HL-60/S4 treated with retinoic acid at 250 ng/mL for 4 days and 3 days (cell line): Measurements from ENCODE around the gene MARK2.

ENCODE experiments used
- in situ Hi-C: fragments of 300-500 bp; cut with MboI; formaldehyde crosslinking; loops from 2 replicates; pipeline ENCODE4 v1.7.0; 2022; ENCODE audit warnings: low sequenced_read_pairs

Gene MARK2

DNA sequence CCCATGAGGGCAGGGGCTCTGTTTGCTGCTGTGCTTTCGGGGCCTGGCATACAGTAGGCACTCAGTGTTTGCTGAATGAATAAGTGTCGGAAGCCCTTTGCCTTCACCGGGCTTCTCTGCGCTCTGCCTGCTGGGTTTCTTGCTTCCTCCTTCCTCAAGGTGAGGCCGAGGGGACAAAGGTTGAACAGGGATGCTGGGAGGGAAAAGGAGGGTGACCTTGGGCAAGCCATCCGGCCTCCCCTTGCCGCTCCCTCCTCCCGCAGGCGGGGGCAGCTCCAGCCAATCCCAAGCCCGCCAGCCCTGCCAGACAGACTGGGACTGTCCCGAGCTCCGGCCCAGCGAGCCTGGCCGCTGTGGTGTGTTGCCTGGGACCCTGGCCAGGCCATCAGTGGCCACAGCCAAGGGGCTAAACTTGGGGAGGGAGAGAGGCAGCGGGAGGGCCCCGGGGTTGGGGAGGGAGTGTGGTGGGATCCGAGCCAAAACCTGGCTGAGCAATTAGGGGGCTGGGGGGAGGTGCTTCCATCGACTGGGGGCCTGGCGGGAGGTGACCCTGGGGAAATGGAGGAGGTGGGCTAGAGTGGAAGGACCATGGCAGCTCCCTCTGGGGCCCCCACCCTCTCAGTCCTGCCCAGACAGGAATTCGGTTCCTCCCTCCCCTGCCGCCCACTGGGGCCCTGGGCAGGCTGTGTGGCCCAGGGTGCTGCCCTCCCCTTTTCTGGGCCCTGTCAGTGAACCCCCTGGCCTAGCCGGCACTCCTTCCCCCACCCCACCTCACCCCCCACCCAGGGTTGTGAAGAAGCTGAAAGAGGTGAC is 81.4 kb downstream of the MARK2 start:
- in situ Hi-C loops, result no loop called here

DNA sequence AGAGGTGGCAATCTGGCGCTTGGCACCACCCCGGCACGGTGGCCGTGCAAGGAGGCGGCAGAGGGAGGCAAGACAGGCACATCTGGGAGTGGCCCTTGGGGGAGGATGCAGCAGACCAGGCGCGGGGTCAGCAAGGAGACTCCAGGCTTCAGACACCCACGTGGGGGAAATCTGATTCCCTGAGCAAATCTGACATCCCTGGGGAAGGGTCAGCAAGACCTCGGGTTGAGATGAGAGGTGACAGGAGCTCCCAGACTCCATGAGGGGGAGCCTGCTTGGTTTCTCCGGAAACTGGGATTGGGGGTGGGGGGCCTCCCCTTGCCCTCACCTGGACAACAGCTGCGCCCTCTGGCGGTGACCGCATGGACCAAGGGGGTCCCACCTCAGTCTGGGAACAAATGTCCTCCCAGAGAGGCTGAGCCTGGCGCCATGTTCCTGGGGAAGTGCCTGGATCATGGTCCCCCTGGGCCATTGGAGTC is 82.1 kb downstream of the MARK2 start:
- in situ Hi-C loops, result no loop called here

DNA sequence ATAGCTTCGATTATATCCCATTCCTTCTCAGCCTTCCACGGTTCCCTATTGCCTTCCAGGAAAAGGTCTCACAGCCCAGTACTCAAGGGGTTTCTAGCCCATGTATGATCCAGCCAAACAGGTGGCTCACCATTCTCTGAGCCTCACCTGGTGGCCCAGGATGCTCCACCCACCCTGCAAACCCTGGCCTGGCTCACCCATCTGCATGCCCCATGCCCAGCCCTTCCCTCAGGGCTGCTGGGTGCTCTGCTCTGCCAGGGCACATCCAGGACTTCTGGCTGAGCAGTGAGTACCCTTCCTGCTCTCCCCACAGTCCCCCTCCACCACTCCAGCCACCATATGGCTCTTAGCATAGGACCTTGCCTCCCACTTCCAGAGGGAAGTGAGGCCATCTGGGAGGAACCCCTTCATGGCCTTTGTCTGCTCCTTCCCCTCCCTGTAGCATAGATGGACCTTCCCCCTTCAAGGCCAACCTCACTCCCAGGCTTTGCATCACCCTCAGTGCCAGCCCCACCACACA is 83.8 kb downstream of the MARK2 start:
- in situ Hi-C loops, result no loop called here

DNA sequence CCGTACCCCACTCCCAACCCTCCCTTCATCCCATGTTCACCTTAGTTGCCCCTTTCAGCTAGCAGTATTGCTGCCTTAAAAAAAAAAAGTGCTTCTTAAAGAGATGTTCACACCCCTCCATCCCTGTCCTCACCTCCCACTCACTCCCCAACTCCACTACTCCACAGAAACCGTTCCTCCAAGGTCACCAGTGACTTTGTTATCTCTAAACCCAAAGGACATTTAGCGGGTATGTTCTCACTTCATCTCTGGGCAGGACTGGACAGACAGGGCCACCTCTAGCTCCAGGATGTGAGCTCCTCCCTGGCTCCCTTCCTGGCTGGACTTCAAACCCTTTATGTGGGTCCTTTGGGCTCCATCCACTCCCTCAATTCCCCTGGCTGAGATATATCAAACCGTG is 84.4 kb downstream of the MARK2 start:
- in situ Hi-C loops, result no loop called here

DNA sequence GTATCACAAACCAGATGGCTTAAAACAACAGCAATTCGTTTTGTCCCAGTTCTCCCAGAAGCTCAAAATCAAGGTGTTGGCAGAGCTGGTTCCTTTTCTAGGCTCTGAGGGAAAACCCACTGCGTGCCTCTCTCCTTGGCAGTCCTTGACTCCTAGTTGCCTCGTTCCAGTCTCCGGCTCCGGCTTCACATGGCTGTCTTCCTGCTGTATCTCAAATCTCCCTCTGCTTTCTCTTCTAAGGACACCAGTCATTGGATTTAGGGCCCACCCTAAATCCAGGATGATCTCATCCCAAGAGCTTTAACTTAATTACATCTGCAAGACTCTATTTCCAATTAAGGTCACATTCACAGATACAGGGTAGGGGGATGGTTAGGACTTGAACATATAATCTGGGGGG is 90.7 kb downstream of the MARK2 start:
- in situ Hi-C loops, result no loop called here

DNA sequence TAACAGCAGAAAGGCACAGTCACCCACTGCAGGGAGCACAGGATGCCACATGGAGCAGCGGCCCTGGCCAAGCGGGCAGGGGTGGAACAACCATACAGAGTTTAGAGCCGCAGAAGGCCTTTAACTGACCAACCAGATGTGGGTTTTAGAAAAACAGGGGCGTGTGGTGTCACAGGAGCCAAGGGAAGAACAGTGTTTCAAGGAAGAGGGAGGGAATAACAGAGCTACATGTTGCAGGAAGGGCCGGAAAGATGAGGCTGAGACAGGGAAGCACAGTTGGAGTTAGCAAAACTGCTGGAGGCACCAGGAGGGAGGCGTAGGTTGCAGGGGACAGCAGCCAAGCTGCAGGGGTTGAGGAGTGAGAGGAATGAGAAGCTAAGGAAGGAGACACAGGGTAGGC is 92.1 kb downstream of the MARK2 start:
- in situ Hi-C loops, result no loop called here

DNA sequence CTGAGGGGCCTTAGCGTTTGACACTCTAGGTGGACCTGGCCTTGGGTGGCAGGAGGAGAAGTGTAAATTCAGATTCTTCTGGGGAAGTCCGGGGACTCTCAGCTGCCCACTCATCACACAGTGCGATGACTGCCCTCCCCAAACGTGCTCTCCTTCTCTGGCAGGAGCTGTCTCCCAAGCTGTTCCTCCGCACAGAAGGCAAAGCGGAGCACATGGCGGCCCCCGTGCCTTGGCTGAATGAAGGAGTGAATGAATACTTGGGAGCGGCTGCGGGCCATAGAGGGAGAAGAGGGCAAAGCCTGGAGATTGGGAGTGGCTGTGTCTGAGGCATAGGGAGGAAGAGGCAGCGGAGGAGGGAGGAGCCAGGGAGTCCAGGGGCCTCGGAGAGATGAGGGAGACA is 93.0 kb downstream of the MARK2 start:
- in situ Hi-C loops, result no loop called here

DNA sequence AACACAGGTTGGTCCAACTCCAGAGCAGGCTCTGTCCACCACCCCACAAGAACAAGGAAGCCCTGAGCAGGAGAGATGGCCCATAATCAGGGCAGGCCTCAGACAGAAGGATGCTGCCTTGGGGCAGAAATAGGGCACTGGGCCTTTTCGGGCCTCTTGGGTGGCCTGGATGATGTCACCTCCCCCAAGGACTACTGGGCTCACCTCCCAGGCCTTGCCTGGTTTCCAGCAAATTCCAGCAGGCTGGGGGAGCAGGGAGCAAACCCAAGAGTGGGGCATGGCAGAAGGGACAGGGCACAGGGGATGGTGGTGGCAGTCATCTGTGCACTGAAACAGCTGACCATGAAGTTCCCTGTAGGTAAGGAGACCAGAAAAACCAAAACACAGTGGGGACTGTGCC is 94.5 kb downstream of the MARK2 start:
- in situ Hi-C loops, result no loop called here

DNA sequence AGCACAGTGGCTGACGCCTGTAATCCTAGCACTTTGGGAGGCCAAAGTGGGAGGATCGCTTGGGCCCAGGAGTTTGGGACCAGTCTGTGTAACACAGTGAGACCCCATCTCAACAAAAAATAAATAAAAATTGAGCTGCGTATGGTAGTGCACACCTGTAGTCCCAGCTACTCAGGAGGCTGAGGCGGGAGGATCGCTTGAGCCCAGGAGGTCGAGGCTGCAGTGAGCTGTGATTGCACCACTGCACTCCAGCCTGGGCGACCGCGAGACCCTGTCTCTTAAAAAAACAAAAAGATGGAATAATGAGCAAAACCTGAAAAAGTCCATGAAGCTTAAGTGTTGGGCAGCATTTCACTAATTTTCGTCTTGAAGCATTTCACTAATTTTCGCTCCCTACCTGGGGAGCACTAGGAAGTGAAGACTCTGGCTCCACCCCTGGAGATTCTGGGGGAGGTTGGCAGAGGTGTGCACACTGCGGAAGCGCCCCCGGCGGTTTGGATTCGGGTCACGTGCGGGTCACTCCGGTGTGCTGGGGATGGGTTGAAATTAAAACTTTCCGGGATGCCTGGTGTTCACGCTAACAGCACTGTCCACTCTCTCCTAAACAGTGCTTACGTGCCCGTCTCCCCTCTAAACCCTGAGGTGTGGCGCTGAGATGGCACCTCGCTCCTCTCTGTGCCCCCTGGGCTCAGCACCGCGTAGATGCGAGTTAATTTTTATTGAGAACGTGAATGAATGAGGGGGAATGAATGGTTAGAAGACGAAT is 99.0 kb downstream of the MARK2 start:
- in situ Hi-C loops, result no loop called here

DNA sequence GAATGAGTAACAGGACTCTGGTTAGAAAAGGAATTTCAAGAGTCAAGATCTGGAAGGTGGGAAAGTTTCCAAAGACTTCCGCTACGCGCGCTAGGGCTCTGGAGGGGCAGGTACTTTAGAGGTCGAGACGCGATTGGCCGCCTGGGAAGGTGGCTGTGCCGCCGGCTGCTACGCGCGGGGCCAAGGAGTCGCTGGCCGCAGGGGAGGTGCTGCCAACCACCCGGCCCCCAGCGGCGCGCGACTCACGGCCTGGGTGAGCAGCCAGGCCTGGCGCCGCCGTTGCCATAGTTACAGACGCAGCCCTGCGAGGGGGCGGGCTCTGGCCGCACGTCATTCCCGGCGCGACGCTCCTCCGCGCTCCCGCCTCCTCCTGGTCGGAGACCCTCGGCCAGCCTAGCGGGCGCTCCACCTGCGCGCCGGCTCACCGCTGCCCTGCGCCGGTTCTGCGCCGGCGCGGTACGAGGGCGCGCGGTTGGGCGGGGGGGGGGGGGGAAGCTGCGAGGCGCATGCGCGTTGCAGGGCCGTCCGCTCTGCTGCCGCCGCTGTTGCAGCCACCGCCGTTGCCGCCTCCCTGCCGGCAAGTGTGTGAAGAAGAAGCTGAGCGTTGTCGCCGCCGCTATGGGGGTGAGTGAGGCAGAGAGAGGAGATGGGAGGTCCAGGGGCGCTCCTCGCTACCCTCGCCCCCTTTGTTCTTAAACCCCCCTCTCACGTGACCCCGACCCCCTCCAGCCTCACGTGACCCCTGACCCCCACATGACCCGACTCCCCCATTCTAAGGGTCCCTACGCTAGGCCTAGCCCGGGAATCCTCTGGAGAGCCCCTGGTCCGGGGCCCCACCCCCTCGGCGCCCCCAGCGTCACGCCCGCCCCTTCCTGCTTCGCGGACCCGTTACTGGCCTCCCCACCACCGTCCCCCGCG is 99.8 kb downstream of the MARK2 start, which contains the start of gene NAA40:
Gene NAA40 (plus strand): TSS at position 524 of the 918 bp plus-strand sequence. CDS start 95 bp downstream, at position 619.
- in situ Hi-C loops, result no loop called here

DNA sequence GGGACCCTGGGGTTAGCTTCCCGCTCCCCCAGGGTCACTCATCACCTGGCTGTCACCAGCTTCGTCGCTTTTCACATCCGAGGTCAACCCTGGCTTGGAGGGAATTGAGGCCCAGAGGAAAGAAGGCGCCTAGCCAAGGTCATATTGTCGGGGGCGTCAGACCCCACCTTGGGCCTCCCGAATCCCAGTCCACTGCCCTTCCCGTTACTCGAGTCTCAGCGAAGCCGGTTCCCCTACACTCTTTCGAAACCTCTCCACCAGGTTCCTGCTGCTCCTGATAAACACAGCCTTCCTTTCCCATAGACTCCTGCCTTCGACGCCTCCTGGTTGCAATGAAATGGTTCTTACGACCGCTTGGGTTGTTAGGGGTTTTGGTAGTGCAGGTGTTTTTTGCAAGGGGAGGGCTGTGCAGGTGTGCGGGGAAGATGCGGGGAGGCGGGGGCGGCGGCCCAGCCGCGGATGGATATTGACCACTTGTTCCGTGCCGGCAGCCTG is 100.5 kb downstream of the MARK2 start:
- in situ Hi-C loops, result no loop called here

DNA sequence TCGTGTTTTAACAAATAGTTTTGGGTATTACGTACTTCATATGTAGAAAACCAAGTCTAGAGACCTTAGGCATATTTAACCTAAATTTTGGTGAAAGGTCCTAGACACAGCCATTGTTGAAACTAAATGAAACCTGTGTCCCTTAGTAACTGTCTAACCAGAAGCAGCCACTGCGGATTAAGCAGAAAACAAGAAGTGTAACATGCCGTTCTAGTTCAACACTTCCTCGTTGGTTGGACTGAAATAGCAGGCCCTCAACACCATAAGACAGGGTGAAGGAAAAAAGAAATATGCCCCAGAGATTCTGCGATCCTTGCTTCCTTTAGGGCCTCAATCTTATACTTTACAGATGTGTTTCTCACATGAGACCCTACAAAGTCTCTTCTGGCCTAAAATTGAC is 101.9 kb downstream of the MARK2 start:
- in situ Hi-C loops, result no loop called here

DNA sequence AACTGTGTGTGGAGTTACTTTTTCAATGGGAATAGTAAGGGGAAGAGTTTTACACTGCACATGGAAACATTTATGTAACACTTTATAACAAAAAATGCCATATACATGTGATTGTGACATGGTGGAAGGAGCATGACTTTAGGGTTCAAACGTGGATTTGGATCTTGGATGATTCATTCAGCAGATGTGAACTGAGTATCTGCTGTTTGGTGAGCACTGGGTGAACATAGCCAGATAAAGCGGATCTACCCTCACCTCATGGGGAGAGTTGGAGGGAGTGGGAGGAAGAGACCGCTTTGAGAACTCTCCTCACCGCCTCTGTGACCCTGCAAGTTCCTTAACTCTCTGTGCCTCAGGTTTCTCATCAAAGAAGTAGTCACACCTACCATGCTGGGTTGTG is 103.0 kb downstream of the MARK2 start:
- in situ Hi-C loops, result no loop called here

DNA sequence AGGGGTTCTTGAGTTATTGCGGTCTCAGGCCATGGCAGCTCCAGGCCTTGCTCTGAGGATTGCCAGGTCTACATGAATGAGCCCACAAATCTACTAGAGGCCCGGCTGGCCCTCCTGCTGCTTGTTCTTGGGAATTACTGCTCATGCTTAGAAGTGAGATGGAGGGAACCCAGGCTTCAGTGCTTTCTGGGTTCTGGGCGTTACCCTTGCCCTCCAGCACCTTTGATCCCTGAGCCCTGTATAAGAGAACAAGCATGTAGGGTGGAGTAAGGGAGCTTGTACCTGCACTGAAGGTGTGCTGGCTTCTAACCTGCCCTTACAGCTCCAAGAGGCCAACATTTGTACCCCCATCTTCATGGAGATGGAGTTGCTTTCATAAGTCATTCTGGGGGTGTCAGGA is 103.9 kb downstream of the MARK2 start:
- in situ Hi-C loops, result no loop called here

DNA sequence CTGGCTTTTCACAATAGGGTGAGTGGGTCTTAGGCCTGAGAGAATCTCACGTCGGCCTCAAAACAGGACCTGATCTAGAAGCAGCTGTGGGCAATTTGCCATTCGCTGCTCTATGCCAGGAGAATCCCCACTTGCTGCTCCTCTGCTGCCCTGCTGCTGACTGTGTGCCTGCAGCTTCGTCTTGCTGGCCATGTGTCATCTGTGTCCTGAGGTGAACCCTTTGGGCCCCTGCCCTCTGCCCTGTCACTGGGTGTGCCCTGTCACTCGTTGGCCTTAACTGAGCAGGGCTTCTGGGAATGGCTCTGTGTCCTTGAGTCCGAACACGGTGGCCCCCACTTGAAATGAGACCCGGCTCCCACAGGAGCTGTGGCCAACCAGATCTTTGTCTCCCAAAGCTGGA is 106.1 kb downstream of the MARK2 start:
- in situ Hi-C loops, result no loop called here

DNA sequence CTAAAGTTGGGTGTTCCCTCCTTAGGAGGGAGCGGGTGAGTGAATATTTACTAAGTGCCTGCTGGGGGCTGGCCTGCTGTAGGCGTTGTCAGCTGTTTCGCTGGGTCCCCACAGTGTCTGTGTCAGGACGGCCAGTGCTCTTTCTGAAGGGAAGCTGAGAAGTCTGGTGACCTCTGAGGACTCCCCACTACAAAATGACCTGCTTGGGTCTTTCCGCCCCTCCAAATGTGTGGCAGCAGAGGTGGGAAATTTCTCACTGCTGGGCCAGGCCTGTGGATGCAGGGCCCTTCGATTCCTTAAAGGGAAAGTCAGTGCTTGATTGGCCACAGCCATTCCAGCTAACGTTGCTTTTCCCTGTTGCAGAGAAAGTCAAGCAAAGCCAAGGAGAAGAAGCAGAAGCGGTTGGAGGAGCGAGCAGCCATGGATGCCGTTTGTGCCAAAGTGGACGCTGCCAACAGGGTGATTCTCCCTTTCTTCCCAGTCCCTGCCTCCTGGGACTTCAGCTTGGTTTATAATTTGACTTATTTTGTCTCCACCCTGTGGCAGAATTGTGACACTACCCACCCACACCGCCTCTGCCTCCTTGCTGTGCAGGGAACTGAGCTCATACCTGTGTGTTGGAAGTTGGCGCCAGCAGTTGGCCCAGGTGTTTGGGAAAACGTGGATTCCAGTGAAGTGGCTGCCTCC is 106.7 kb downstream of the MARK2 start:
- in situ Hi-C loops, result no loop called here

DNA sequence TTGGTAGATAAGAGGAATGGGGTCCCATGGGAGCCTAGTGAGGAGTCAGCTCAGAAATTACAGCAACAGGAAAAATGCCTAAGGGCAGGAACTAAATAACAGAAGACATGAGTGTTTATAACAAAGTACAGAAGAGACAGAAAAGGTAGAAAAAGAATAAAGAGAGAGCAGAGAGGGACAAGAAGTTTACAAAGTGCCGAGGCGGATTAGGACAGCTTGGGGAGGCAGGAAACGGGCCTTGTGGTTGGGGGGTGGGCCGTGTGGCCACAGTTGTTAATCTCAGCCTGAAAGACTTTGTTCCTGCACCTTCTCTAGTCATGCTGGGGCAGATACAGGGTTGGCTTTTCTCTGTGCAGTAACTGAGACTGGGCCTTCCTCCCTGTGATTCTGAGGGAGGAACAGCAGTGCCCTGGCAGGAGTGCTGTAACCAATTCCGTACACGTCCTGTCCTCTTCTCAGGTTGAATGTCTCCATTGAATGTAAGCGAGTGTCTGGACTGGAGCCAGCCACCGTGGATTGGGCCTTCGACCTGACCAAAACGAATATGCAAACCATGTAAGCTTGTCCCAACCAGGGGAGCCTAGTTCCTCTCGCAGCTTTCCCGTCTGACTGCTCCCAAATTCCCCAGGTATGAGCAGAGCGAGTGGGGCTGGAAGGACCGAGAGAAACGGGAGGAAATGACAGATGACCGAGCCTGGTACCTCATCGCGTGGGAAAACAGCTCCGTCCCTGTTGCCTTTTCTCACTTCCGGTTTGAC is 113.0 kb downstream of the MARK2 start:
- in situ Hi-C loops, result no loop called here

DNA sequence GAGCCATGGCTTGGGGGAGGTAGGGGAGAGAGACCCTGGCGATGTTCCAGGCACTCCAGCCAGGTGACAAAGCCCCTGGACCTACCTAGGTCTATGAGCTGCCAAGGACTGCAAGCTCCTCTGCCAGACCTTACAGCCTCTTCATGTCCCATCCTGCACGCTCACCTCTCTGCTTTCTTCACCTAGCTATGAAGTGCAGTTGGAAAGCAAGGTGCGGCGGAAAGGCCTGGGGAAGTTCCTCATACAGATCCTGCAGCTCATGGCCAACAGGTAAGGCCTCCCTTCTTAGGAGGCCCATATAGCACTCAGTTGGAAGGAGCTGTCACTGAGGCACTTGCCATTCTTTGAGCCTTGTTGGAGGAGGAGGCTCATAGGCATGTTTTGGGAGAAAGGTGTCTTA is 113.7 kb downstream of the MARK2 start:
- in situ Hi-C loops, result no loop called here

DNA sequence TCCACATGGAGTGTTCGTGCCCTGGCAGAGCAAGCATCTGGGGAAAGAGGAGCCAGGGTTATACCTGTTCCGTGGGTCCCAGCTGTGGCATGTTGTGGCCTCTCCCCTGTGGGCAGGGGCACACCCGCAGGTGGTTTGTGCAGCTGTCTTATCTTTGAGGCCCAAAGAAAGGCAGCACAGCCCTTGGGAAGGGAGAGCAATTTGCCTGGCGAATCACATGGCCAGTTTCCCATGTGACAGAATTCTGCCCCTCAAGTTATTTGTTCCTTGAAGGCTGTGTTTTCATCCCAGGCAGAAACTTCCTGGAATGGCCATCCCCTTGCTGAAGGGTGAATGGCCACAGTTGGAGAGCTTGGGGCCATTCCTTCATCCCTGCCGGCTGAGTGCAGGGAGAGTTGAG is 119.1 kb downstream of the MARK2 start:
- in situ Hi-C loops, result no loop called here
